WTC11 (cell line): ENCODE measurements around the gene NPAT. TPM values are rescaled to one million over a fixed set of nuclear protein-coding genes. Genes with fewer than 3 reads are reported as not detected.

Source experiments
- ATAC-seq: fragments of 200-7000 bp; cut with Tn5 transposase; 2 replicates; pipeline ENCODE4 v1.10.0; 2021; ENCODE audit warnings: mild to moderate bottlenecking, moderate library complexity
- CTCF ChIA-PET: fragments of 300-600 bp; sonication (Branson Sonifier 250); formaldehyde crosslinking; loops from one replicate; lab custom pipeline; 2021; ENCODE audit warnings: antibody characterized with exemption; lab: Charles Lee
- POLR2A ChIA-PET: fragments of 350-600 bp; sonication (Branson Sonifier 250); formaldehyde crosslinking; loops from one replicate; lab custom pipeline; 2021; ENCODE audit warnings: antibody characterized with exemption; lab: Charles Lee
- DNase-seq: peaks from one replicate; pipeline ENCODE4 v3.0.0; 2021; ENCODE audit warnings: low spot score
- H3K27ac Mint-ChIP-seq: 2 replicates; pipeline ENCODE4 v1.8.0; 2021; ENCODE audit warnings: mixed read lengths
- H3K27me3 Mint-ChIP-seq: 2 replicates; pipeline ENCODE4 v1.8.0; 2021; ENCODE audit warnings: low read depth, mild to moderate bottlenecking, moderate library complexity, mixed read lengths
- H3K36me3 Mint-ChIP-seq: 2 replicates; pipeline ENCODE4 v1.8.0; 2021; ENCODE audit warnings: mixed read lengths
- H3K4me1 Mint-ChIP-seq: 2 replicates; pipeline ENCODE4 v1.8.0; 2022; ENCODE audit warnings: mixed read lengths
- H3K4me3 Mint-ChIP-seq: 2 replicates; pipeline ENCODE4 v1.8.0; 2021; ENCODE audit warnings: mild to moderate bottlenecking, moderate library complexity, mixed read lengths
- H3K9me3 Mint-ChIP-seq: 2 replicates; pipeline ENCODE4 v1.8.0; 2021; ENCODE audit warnings: mixed read lengths
- ARID4B ChIP-seq: sonication (generic); formaldehyde crosslinking; IDR thresholded peaks from 2 replicates; pipeline ENCODE4 v1.8.0; 2023; ENCODE audit warnings: missing genetic modification reagents, mild to moderate bottlenecking, borderline replicate concordance
- ATF1 ChIP-seq: sonication (generic); formaldehyde crosslinking; IDR thresholded peaks from 2 replicates; pipeline ENCODE4 v1.8.1; 2023; ENCODE audit warnings: mild to moderate bottlenecking, moderate library complexity, missing genetic modification reagents
- EMX1 ChIP-seq: fragments of 250-450 bp; sonication (Bioruptor Pico); IDR thresholded peaks from 2 replicates; pipeline ENCODE4 v1.8.0; 2021; ENCODE audit warnings: mild to moderate bottlenecking
- FOXJ3 ChIP-seq: sonication (generic); formaldehyde crosslinking; IDR thresholded peaks from 2 replicates; pipeline ENCODE4 v1.9.0; 2021; ENCODE audit warnings: missing genetic modification reagents, mild to moderate bottlenecking, borderline replicate concordance
- FOXK1 ChIP-seq: sonication (generic); formaldehyde crosslinking; IDR thresholded peaks from 2 replicates; pipeline ENCODE4 v1.8.0; 2022; ENCODE audit warnings: mild to moderate bottlenecking, moderate library complexity, missing genetic modification reagents
- GTF2I ChIP-seq: fragments of 250-450 bp; sonication (Bioruptor Pico); conservative IDR thresholded peaks from 2 replicates; pipeline ENCODE4 v1.4.0; 2021; ENCODE audit warnings: mild to moderate bottlenecking
- HMGA2 ChIP-seq: fragments of 250-450 bp; sonication (Bioruptor Pico); IDR thresholded peaks from 2 replicates; pipeline ENCODE4 v1.4.0; 2021; ENCODE audit warnings: mild to moderate bottlenecking, moderate library complexity
- NFE2L1 ChIP-seq: sonication (generic); formaldehyde crosslinking; IDR thresholded peaks from 2 replicates; pipeline ENCODE4 v1.8.1; 2023; ENCODE audit warnings: missing genetic modification reagents
- NR2C2 ChIP-seq: sonication (generic); formaldehyde crosslinking; IDR thresholded peaks from 2 replicates; pipeline ENCODE4 v1.8.0; 2022; ENCODE audit warnings: mild to moderate bottlenecking, missing genetic modification reagents
- RELA ChIP-seq: sonication (generic); formaldehyde crosslinking; IDR thresholded peaks from 2 replicates; pipeline ENCODE4 v1.8.1; 2022; ENCODE audit warnings: missing genetic modification reagents, mild to moderate bottlenecking, borderline replicate concordance
- TCF7 ChIP-seq: sonication (generic); formaldehyde crosslinking; IDR thresholded peaks from 2 replicates; pipeline ENCODE4 v1.8.0; 2022; ENCODE audit warnings: mild to moderate bottlenecking, low read depth, missing genetic modification reagents, moderate library complexity
- TEAD1 ChIP-seq: sonication (generic); formaldehyde crosslinking; IDR thresholded peaks from 2 replicates; pipeline ENCODE4 v1.8.0; 2022; ENCODE audit warnings: mild to moderate bottlenecking, missing genetic modification reagents
- ZNF121 ChIP-seq: sonication (generic); formaldehyde crosslinking; IDR thresholded peaks from 2 replicates; pipeline ENCODE4 v1.8.0; 2023; ENCODE audit warnings: missing genetic modification reagents
- ZNF138 ChIP-seq: sonication (generic); formaldehyde crosslinking; conservative IDR thresholded peaks from 2 replicates; pipeline ENCODE4 v1.8.1; 2022; ENCODE audit warnings: mild to moderate bottlenecking, moderate library complexity, missing genetic modification reagents
- ZNF423 ChIP-seq: fragments of 250-450 bp; sonication (Bioruptor Pico); IDR thresholded peaks from 2 replicates; pipeline ENCODE4 v2.1.2; 2022; ENCODE audit warnings: mild to moderate bottlenecking, moderate library complexity
- ZNF671 ChIP-seq: fragments of 250-450 bp; sonication (Bioruptor Pico); IDR thresholded peaks from 2 replicates; pipeline ENCODE4 v1.8.0; 2021; ENCODE audit warnings: mild to moderate bottlenecking
- total RNA-seq: library from RNA; stranded (reverse); gene quantifications from 3 replicates; pipeline ENCODE4 v1.2.3, GENCODE V29; 2021
- TF ChIP-seq, protein P1 (sequence below): sonication (generic); formaldehyde crosslinking; IDR thresholded peaks from 2 replicates; pipeline ENCODE4 v1.8.0; 2022; ENCODE audit warnings: mild to moderate bottlenecking, missing genetic modification reagents
- TF ChIP-seq, protein P2 (sequence below): fragments of 250-450 bp; sonication (Bioruptor Pico); IDR thresholded peaks from 2 replicates; pipeline ENCODE4 v2.1.2; 2022; ENCODE audit warnings: mild to moderate bottlenecking, moderate library complexity
- TF ChIP-seq, protein P3 (sequence below): fragments of 200-600 bp; IDR thresholded peaks from 2 replicates; pipeline ENCODE4 v1.8.0; 2022; ENCODE audit warnings: antibody characterized with exemption
- TF ChIP-seq, protein P4 (sequence below): sonication (generic); formaldehyde crosslinking; IDR thresholded peaks from 2 replicates; pipeline ENCODE4 v1.8.0; 2022; ENCODE audit warnings: mild to moderate bottlenecking, missing genetic modification reagents
- TF ChIP-seq, protein P5 (sequence below): sonication (generic); formaldehyde crosslinking; conservative IDR thresholded peaks from 2 replicates; pipeline ENCODE4 v1.8.1; 2023; ENCODE audit warnings: mild to moderate bottlenecking, low read depth, missing genetic modification reagents, moderate library complexity
- TF ChIP-seq, protein P6 (sequence below): sonication (generic); formaldehyde crosslinking; IDR thresholded peaks from 2 replicates; pipeline ENCODE4 v1.8.1; 2023; ENCODE audit warnings: mild to moderate bottlenecking, missing genetic modification reagents

Gene NPAT
- total RNA-seq, 1 experiment from 2014 or later: 17.2 TPM

DNA sequence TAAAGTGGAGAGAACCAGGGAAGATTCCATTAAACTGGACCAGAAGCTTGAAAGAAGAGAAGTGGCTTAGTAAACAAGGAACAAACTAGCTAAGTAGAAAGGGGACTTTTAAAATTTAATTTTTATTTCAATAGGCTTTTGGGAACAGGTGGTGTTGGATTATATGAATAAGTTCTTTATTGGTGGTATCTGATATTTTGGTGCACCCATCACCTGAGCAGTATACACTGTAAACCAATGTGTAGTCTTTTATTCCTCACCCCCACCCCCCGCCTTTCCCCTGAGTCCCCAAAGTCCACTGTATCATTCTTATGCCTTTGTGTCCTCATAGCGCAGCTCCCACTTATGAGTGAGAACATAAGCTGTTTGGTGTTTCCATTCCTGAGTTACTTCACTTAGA, 93.7 kb downstream of the NPAT start:
- no peak overlapping the region for H3K4me3 Mint-ChIP-seq
- no peaks in the 10 kb centered on the region for H3K9me3 Mint-ChIP-seq
- H3K36me3 Mint-ChIP-seq: peaks cover 5% of the 10 kb centered on the region
- TF ChIP-seq, protein P1, sequence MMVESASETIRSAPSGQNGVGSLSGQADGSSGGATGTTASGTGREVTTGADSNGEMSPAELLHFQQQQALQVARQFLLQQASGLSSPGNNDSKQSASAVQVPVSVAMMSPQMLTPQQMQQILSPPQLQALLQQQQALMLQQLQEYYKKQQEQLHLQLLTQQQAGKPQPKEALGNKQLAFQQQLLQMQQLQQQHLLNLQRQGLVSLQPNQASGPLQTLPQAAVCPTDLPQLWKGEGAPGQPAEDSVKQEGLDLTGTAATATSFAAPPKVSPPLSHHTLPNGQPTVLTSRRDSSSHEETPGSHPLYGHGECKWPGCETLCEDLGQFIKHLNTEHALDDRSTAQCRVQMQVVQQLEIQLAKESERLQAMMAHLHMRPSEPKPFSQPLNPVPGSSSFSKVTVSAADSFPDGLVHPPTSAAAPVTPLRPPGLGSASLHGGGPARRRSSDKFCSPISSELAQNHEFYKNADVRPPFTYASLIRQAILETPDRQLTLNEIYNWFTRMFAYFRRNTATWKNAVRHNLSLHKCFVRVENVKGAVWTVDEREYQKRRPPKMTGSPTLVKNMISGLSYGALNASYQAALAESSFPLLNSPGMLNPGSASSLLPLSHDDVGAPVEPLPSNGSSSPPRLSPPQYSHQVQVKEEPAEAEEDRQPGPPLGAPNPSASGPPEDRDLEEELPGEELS (CRISPR knock-in tag): no peak
- TF ChIP-seq, protein P2, sequence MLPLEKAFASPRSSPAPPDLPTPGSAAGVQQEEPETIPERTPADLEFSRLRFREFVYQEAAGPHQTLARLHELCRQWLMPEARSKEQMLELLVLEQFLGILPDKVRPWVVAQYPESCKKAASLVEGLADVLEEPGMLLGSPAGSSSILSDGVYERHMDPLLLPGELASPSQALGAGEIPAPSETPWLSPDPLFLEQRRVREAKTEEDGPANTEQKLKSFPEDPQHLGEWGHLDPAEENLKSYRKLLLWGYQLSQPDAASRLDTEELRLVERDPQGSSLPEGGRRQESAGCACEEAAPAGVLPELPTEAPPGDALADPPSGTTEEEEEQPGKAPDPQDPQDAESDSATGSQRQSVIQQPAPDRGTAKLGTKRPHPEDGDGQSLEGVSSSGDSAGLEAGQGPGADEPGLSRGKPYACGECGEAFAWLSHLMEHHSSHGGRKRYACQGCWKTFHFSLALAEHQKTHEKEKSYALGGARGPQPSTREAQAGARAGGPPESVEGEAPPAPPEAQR: no peak
- TF ChIP-seq NR2C2 (CRISPR knock-in tag) (no peak), FOXK1 (no peak), ZNF423 (CRISPR knock-in tag) (no peak), FOXJ3 (no peak), RELA (CRISPR knock-in tag) (no peak), ATF1 (CRISPR knock-in tag) (no peak), TCF7 (CRISPR knock-in tag) (no peak), EMX1 (CRISPR knock-in tag) (no peak), GTF2I (CRISPR knock-in tag) (no peak), ZNF138 (CRISPR knock-in tag) (no peak)
- TF ChIP-seq, protein P3, sequence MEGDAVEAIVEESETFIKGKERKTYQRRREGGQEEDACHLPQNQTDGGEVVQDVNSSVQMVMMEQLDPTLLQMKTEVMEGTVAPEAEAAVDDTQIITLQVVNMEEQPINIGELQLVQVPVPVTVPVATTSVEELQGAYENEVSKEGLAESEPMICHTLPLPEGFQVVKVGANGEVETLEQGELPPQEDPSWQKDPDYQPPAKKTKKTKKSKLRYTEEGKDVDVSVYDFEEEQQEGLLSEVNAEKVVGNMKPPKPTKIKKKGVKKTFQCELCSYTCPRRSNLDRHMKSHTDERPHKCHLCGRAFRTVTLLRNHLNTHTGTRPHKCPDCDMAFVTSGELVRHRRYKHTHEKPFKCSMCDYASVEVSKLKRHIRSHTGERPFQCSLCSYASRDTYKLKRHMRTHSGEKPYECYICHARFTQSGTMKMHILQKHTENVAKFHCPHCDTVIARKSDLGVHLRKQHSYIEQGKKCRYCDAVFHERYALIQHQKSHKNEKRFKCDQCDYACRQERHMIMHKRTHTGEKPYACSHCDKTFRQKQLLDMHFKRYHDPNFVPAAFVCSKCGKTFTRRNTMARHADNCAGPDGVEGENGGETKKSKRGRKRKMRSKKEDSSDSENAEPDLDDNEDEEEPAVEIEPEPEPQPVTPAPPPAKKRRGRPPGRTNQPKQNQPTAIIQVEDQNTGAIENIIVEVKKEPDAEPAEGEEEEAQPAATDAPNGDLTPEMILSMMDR: no peak
- TF ChIP-seq, protein P4, sequence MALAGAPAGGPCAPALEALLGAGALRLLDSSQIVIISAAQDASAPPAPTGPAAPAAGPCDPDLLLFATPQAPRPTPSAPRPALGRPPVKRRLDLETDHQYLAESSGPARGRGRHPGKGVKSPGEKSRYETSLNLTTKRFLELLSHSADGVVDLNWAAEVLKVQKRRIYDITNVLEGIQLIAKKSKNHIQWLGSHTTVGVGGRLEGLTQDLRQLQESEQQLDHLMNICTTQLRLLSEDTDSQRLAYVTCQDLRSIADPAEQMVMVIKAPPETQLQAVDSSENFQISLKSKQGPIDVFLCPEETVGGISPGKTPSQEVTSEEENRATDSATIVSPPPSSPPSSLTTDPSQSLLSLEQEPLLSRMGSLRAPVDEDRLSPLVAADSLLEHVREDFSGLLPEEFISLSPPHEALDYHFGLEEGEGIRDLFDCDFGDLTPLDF (CRISPR knock-in tag): no peak
- TF ChIP-seq, protein P5, sequence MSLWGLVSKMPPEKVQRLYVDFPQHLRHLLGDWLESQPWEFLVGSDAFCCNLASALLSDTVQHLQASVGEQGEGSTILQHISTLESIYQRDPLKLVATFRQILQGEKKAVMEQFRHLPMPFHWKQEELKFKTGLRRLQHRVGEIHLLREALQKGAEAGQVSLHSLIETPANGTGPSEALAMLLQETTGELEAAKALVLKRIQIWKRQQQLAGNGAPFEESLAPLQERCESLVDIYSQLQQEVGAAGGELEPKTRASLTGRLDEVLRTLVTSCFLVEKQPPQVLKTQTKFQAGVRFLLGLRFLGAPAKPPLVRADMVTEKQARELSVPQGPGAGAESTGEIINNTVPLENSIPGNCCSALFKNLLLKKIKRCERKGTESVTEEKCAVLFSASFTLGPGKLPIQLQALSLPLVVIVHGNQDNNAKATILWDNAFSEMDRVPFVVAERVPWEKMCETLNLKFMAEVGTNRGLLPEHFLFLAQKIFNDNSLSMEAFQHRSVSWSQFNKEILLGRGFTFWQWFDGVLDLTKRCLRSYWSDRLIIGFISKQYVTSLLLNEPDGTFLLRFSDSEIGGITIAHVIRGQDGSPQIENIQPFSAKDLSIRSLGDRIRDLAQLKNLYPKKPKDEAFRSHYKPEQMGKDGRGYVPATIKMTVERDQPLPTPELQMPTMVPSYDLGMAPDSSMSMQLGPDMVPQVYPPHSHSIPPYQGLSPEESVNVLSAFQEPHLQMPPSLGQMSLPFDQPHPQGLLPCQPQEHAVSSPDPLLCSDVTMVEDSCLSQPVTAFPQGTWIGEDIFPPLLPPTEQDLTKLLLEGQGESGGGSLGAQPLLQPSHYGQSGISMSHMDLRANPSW (CRISPR knock-in tag): no peak
- DNase-seq: no peak
- CTCF ChIA-PET: interaction anchor here (1.2 kb wide), 1 partner anchor 10 kb away, joined by 3 read pairs; no protein-coding TSS in a partner anchor
- POLR2A ChIA-PET: no interaction called here
- H3K27ac Mint-ChIP-seq: no peak overlapping the region
- H3K4me1 Mint-ChIP-seq: peaks cover 5% of the 10 kb centered on the region
- H3K27me3 Mint-ChIP-seq: no peaks in the 10 kb centered on the region
- ATAC-seq: no peak

DNA sequence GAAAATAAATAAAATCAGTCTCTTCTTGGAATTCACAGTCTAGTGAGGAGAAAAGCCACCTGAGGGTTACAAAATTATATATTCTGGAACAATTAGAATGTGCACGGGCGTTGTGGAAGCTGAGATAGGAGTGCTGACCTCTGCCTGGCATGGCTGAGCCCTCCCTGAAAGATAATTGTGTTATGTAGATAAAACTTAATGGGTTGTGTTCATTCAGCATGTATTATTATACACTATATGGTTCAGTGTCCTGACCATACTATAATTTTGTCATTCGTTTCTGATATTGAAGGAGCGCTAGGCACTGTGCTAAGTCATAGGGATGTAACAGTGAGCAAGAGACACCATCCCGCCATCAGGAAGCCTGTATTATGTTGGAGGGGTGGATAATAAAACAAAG, 97.3 kb downstream of the NPAT start:
- POLR2A ChIA-PET: no interaction called here
- TF ChIP-seq HMGA2 (CRISPR knock-in tag) (no peak), NFE2L1 (CRISPR knock-in tag) (no peak), TEAD1 (CRISPR knock-in tag) (no peak), ZNF121 (CRISPR knock-in tag) (no peak), ZNF671 (CRISPR knock-in tag) (no peak), ARID4B (CRISPR knock-in tag) (no peak)
- TF ChIP-seq, protein P6, sequence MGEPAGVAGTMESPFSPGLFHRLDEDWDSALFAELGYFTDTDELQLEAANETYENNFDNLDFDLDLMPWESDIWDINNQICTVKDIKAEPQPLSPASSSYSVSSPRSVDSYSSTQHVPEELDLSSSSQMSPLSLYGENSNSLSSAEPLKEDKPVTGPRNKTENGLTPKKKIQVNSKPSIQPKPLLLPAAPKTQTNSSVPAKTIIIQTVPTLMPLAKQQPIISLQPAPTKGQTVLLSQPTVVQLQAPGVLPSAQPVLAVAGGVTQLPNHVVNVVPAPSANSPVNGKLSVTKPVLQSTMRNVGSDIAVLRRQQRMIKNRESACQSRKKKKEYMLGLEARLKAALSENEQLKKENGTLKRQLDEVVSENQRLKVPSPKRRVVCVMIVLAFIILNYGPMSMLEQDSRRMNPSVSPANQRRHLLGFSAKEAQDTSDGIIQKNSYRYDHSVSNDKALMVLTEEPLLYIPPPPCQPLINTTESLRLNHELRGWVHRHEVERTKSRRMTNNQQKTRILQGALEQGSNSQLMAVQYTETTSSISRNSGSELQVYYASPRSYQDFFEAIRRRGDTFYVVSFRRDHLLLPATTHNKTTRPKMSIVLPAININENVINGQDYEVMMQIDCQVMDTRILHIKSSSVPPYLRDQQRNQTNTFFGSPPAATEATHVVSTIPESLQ: no peak

More for the DNA sequence above, 97.3 kb downstream of the NPAT start:
- Mint-ChIP-seq H3K27ac (no peak overlapping the region), H3K4me3 (no peak overlapping the region), H3K27me3 (peaks cover 16% of the 10 kb centered on the region), H3K4me1 (peaks cover 15% of the 10 kb centered on the region), H3K36me3 (no peaks in the 10 kb centered on the region), H3K9me3 (no peaks in the 10 kb centered on the region)
- no peak for DNase-seq
- CTCF ChIA-PET: no interaction called here
- ATAC-seq: no peak
